ENCODE results near the gene HPS1. TPM values are rescaled to one million over a fixed set of nuclear protein-coding genes. Genes with fewer than 3 reads are reported as not detected.

HPS1 gene
- total RNA-seq, 2 experiments from 2014 or later, result 51.9 to 52.1 TPM

GRCh38 chr10:98444314-98445006 lies 2.3 kb downstream of the HPS1 start:
- DNase-seq, result no peak
- TF ChIP-seq CTCF (IDR thresholded peaks at IDR 0.05), result no peak
- POLR2A ChIA-PET, result no interaction called here
- Mint-ChIP-seq H3K36me3 (ENCODE audit: low read depth) (peaks cover 42% of the 10 kb centered on the region), H3K4me3 (peak overlapping the region; percentile 21), H3K4me1 (ENCODE audit: low read depth) (peaks cover 32% of the 10 kb centered on the region), H3K9me3 (no peaks in the 10 kb centered on the region), H3K27ac (peak overlapping the region; percentile 23), H3K27me3 (no peaks in the 10 kb centered on the region)
- no peak for ATAC-seq
- CTCF ChIA-PET, result interaction anchor here (1.4 to 4.0 kb wide), 3 partner anchors 17 to 23 kb away, joined by 4 to 15 read pairs (median 6); no protein-coding TSS in a partner anchor
- intact Hi-C loops (cut with micrococcal nuclease), result no loop called here

GRCh38 chr10:98438715-98439114 lies 8.0 kb downstream of the HPS1 start:
- intact Hi-C loops (cut with micrococcal nuclease), result no loop called here
- ATAC-seq, result no peak
- H3K27me3 Mint-ChIP-seq, result no peaks in the 10 kb centered on the region
- no peak overlapping the region for H3K27ac Mint-ChIP-seq
- no peaks in the 10 kb centered on the region for H3K9me3 Mint-ChIP-seq
- H3K4me3 Mint-ChIP-seq, result no peak overlapping the region
- ChIA-PET CTCF (interaction anchor here (0.7 kb wide), 1 partner anchor 13 kb away, joined by 3 read pairs; no protein-coding TSS in a partner anchor), POLR2A (interaction anchor here (0.6 kb wide), 1 partner anchor 24 kb away, joined by 3 read pairs; the partner anchor contains the start of gene PYROXD2)
- TF ChIP-seq CTCF (IDR thresholded peaks at IDR 0.05), result no peak
- H3K4me1 Mint-ChIP-seq (ENCODE audit: low read depth), result peaks cover 22% of the 10 kb centered on the region
- DNase-seq, result no peak
- peaks cover 69% of the 10 kb centered on the region for H3K36me3 Mint-ChIP-seq (ENCODE audit: low read depth)

DNA sequence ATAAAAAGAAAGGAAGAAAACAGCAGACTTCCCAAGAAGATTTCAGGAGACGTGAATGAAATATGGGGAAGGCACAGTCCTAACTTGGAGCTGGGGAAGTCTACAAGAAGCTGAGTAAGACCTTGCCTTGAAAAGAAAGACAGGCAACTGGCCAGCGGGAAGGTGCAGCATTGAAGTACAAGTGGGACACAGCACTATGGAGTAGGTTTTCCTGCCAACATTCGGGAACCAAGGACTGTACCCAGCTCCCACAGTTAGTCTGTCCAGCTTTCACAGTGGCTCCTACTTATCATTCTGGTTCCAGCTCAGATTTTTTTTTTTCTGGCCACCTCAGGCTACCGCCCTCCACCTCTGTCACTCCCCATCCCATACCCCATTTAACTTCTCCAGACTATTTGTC lies 10.0 kb downstream of the HPS1 start:
- no peak overlapping the region for H3K27ac Mint-ChIP-seq
- POLR2A ChIA-PET, result no interaction called here
- H3K4me3 Mint-ChIP-seq, result no peak overlapping the region
- H3K36me3 Mint-ChIP-seq (ENCODE audit: low read depth), result peaks cover 72% of the 10 kb centered on the region
- intact Hi-C loops (cut with micrococcal nuclease), result no loop called here
- H3K9me3 Mint-ChIP-seq, result no peaks in the 10 kb centered on the region
- peaks cover 6% of the 10 kb centered on the region for H3K4me1 Mint-ChIP-seq (ENCODE audit: low read depth)
- CTCF ChIA-PET, result interaction anchor here (3.8 kb wide), 1 partner anchor 11 kb away, joined by 32 read pairs; no protein-coding TSS in a partner anchor
- no peaks in the 10 kb centered on the region for H3K27me3 Mint-ChIP-seq
- DNase-seq (no peak), ATAC-seq (no peak)
- TF ChIP-seq CTCF (IDR thresholded peaks at IDR 0.05), result no peak

DNA sequence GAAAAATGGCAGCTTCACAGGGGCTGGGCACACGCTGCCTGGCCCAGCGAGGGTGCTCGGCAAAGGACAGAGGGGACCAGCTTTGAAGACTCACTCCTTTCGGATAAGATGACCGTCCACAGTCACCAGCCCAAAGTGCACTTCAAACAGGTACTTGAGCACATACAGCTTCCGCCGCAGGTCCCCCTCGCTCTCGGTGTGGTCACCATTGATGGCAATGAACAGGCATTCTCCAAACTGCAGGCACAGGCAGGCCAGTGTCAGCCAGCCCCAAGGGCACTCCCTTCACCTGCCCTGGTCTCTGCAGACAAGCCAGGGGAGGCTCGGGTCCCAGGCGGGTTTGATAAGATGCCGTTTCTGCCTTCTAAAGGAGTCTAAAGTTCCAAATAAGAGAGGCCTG lies 11.6 kb downstream of the HPS1 start:
- H3K4me3 Mint-ChIP-seq, result no peak overlapping the region
- no peaks in the 10 kb centered on the region for H3K9me3 Mint-ChIP-seq
- DNase-seq, result no peak
- intact Hi-C loops (cut with micrococcal nuclease), result no loop called here
- H3K27me3 Mint-ChIP-seq, result no peaks in the 10 kb centered on the region
- no peak for TF ChIP-seq CTCF (IDR thresholded peaks at IDR 0.05)
- ChIA-PET CTCF (interaction anchor here (0.8 to 3.8 kb wide), 3 partner anchors 10 to 32 kb away, joined by 3 to 32 read pairs (median 3); no protein-coding TSS in a partner anchor), POLR2A (interaction anchor here (1.8 kb wide), 1 partner anchor 11 kb away, joined by 8 read pairs; the partner anchor contains the start of gene HPS1)
- peaks cover 6% of the 10 kb centered on the region for H3K4me1 Mint-ChIP-seq (ENCODE audit: low read depth)
- no peak for ATAC-seq
- H3K36me3 Mint-ChIP-seq (ENCODE audit: low read depth), result peaks cover 73% of the 10 kb centered on the region
- no peak overlapping the region for H3K27ac Mint-ChIP-seq
